ENCODE data around the gene EIF5A. TPM values are rescaled to one million over a fixed set of nuclear protein-coding genes. Genes with fewer than 3 reads are reported as not detected.

The EIF5A gene
- total RNA-seq, 1 donor from 2014 or later: 156 TPM

DNA sequence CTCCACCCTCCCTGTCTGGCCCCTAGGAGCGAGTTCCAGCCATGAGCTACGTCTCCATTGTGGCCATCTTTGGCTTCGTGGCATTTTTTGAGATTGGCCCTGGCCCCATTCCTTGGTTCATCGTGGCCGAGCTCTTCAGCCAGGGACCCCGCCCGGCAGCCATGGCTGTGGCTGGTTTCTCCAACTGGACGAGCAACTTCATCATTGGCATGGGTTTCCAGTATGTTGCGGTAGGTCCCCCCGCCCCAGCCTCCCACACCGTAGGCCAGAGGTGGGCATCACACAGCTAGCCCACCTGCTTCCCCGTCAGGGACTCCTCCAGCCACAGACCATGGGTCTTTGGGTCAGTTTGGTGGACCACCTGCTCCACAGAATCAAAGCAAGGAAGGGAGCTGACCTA lies 21.7 kb upstream of the EIF5A start:
- no peak for DNase-seq

DNA sequence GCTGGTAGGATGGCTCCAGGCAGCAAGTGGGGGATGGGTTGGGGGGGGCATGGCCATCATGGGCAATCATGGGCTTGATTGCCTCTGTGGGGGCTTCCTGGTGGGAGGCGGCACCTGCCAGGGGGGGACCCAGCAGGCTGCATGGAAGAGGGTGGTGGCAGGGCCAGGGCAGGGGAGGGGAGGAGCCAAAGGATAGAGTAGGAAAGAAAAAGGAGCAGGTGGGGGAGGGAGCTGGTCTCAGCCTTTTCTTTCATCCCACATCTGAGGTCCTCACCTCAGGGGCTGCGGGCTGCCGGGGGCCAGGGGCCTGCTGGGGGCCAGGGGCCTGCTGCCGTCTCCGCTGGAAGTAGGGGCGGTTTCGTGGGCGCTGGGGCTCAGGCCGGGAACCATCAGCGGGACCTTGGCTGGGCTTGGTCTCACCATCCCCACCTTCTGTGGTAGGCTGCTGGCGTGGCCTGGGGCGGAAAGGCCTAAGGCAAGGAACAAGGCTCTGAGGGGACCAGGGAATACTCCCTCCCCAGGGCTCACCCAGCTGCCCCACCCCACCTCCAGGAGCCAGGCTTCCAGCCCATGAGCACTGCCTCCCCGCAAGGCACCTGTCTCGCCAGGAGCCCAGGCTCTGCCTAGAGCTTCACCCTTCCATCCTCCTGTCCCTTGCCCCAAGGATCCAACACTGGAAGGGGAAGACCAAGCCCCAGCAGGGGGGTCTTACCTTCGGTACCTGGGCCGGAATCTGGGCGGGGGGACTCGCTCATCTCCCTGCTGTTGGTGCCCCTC lies 18.0 kb upstream of the EIF5A start:
- DNase-seq: no peak

DNA sequence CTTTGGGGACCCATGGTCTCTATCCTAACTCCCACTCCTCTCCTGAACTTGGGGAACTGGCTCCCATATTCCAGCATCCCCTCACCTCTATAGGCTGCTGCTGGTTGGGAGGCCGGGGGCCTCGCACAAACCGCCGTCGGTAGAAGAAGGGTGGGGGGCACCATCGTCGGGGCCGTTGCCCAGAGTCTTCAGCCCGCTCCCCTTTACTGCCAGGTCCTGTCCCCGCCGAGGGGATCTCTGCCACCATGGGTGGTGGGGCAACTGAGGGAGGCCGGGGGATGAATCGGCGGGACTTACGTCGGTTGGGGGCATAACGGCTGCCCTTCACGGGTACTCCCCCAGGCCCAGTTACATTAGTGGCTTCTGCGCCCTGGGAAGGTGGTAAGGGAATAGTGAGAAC lies 17.3 kb upstream of the EIF5A start:
- DNase-seq: no peak

DNA sequence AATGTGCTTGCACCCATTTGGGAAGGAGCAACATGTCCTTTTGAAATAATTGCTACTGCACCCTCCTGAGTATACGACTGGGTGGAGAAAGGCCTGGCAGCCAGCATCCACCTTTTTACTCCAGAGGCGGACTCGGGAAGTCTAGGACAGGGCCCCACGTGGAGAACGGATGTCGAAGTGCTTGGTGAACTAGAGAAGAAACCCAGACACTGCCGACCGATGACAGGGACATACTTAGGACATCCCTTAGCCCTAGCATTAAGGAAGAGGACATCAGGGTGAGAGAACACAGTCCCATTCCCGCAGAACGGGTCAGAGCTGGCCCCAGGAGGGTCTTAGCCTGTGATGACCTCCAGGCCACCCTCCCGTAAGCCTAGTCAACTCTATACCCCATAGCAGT lies 16.7 kb upstream of the EIF5A start:
- no peak for DNase-seq

DNA sequence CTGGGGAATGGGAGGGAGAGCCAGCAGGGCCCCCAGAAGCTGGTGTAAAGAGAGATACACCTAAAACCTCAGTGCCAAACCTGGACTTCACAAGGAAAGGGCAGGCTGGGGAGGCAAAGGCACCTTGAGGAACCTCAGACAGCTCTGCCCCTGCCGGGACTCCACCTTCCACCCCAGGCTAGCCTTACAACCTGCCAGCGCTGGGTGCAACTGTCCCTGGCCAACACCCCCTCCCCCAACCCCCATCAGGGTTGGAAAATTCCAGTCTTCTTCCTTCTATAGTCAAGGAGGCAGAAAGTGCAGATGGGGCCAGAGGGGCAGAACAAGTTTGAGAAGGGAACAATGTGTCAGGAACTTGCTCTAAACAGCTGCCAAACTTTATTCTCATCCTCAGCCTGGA lies 15.2 kb upstream of the EIF5A start:
- DNase-seq: no peak

DNA sequence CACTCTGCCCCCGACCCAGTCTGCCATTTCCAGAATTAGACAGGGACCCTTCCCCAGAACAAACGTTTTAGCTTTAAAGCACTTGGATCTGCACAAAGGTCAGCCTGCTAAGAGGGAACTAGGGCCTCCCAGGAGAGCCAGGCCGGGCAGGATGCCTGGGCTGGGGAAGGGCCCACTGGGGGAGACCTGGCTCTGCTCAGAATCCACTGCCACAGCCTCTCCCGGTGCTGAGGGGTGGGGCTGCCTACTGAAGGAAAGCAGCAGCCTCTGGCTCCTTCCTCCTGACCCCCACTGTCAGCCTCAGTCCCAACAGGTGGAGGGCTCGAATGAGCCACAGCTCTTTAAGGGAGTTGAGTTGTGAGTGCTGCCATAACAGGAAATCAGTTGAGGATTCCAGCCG lies 14.7 kb upstream of the EIF5A start:
- no peak for DNase-seq

DNA sequence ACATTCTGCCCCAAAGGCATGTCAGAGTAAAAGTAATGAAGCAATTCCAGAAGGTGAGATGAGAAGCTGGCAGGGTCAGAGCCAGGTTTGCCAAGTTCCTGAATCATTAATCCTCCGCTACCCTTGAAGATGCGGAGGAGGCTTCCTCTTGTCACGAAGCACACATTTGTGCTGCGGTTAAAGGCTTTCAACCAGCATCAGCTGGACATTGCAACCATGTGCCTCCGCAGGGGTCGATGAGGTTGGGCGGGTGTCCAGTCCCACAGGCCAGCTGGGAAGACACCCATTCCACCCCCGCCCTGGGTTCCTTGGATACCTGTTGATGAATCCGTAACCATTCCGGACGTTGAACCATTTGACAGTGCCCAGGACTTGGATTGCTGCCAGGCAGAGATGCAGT lies 14.3 kb upstream of the EIF5A start:
- no peak for DNase-seq

DNA sequence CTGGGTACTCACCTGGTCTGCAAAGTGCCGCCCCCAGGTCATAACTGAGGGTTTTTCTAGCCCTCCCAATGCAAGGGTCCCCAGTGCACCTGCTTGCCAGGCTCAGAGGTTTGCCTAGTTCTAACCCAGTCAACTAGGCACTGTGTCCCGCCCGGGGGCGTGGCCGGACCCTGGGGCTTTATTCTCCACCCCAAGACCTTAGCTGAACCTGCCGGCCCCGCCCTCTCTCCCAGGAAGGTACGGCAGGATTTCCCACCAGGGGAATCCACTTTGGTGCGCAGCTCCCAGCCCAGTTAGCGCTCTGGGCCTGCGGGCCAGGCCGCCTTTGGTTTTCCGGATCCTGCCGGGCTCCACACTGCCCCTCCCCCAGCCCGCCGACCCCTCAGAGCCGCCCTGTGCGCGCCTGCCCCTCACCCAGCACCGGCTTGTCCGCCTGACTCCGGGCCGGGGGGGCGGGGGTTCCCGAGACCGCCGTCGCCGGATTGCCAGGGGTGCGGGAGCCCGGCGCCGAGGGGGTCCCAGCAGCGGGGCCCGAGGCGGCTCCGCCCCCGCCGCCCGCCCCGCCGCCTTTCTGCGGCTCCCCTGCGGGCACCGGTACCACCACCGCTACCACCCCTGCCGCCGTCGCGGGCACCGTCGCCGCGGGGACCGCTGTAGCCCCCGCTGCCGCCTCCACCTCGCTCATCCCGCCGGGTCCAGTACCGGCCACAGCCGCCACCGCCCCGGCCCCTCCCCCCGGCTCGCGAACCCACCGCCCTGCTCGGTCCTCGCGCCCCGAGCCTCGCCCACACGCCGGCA lies 13.4 kb upstream of the EIF5A start:
- no peak for DNase-seq

DNA sequence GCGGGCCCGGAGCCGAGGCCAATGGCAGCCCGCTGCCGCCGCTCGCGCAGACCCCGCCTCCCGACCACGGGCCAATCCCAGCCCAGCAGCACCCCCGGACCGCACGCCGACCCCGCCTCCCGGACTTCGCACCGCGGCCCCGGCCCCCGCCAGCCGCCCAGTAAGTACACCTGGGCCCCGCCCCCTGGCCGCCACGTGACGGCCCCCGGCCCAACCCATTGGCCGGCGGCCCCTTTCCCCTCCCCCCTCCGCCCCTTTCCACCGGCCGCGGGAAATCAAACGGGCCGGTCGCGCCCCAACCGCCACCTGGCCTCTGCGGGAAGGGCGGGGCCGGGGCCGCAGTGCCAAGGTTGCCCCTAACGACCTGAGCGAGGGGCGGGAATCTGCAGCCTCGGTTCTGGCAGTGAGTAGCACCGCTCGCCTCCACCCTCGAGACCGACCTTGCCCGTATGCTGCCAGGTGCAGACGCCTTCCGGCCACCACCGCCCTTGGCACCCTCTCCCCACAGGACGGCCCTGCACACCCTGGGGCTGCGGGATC lies 12.7 kb upstream of the EIF5A start, which contains the start of gene YBX2:
TSS of gene YBX2 (minus strand) at position 26 of the 540 bp plus-strand sequence. CDS start 139 bp downstream, outside the sequence.
- DNase-seq: no peak

DNA sequence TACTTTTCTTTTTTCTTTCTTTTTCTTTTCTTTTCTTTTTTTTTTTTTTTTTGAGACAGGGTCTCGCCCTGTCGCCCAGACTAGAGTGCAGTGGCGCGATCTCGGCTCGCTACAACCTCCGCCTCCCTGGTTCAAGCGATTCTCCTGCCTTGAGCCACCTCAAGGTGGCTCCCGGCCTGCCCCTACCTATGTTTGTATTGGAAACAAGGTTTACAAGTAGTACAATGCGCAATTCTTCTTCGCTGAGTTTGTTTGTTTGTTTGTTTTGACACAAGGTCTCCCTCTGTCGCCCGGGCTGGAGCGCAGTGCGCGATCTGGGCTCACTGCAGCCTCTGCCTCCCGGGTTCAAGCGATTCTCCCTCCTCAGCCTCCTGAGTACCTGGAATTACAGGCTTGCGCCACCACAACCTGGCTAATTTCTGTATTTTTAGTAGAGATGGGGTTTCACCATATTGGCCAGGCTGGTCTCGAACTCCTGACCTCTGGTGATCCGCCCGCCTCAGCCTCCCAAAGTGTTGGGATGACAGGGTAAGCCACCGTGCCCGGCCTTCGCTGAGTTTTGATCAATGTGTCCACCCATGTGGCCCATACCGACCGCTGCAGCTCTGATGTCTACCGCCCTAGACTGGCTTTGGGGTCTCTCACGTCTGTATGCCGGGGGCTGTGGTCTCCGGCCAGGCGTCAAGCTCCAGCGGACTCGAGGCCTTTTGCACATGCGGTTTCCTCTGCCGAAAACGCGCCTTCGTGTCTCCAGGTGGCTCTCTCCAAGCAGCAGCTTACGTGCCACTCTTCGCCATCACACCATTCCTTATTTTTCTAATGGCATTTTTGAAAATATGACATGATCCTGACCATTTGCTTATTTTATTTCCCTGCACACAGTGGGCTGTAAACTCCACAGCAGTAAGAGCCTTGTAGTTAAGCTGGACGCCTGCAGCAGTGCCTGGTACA lies 11.9 kb upstream of the EIF5A start:
- no peak for DNase-seq

DNA sequence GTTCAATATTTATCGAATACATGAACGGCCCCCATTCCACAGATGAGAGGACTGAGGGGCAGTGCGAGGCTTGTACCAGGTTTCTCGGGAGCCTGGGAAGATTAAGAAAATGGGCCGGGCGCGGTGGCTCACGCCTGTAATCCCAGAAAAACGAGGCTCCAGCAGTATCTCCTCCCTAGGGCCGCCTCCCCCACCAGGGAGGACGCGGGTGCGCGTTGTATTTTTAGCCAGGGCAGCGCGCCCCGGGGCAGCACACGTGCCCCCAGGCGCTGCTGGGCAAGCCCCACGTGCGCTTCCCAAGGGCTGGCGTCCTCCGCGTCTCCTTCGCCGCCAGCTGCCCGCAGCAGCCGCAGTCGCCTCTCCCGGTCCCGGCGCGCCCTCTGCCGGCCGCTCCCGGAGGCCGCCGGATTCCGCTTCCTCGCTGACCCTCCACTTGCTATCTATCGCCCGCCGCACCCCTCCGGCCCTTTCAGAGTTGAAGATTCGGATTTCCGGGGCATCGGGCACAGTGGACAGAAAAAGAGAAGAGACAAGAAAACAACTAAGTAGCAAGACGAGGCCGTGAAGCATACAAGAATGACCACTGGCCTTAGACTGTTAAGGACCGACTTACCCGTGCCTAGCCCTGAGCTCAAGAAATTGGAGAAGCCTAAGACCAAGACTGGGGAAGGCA lies 11.1 kb upstream of the EIF5A start:
- peak; percentile 69 for DNase-seq

DNA sequence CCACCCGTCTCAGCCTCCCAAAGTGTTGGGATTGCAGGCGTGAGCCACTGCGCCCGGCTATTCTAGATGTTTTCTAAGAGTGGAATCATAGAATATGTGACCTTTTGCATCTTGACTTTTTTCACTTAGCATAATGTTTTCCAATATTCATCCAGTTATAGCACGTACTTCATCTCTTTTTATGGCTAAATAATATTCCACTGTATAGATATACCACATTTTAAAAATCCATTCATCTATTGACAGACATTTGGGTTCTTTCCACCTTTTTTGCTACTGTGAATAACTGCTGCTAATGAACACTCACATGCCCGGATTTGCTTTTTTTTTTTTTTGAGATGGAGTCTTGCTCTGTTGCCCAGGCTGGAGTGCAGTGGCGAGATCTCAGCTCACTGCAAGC lies 3.2 kb upstream of the EIF5A start:
- no peak for DNase-seq

DNA sequence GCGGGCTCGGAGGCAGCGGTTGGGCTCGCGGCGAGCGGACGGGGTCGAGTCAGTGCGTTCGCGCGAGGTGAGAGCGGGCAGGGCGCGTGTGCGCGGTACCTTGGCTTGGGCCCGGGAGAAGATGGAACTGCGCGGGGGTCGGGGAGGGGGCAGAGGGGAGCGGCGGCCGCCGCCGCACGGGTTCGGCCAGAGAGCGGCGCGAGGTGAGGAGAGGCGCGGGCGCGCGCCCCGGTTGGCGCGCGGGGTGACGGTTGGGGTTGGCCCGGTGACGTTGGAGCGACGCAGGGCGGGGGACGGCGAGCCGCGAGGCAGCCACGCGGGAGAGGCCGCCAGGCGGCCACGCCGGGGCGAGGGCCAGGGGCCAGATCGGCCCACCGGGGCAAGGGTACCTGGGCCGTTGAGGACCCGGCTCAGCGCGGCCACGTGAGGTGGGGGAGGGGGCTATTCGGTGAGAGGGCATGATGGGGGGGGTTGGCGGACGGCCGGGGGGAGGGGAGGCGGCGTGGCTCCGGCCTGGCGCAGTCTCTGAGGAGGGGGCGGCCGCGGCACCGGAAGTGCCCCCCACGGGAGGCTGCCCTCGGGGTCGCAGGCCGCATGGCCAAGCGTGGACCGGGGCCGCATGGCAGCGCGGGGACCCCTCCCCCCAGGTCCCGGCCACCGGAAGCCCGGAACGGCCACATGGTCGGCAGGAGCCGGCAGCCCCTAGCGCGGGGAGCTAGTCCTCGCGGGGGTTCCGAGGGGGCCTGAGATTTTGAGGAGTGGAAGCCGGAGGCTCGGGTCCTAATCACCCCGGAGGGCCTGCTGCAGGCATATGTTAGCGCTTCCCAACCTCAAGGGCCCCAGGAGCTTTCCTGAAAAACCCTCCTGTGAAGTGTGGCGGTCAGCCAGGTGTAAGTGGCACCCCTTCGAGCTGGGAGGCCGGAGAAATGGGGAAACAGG lies 527 bp downstream of the EIF5A start:
- peak; percentile 50 for DNase-seq

DNA sequence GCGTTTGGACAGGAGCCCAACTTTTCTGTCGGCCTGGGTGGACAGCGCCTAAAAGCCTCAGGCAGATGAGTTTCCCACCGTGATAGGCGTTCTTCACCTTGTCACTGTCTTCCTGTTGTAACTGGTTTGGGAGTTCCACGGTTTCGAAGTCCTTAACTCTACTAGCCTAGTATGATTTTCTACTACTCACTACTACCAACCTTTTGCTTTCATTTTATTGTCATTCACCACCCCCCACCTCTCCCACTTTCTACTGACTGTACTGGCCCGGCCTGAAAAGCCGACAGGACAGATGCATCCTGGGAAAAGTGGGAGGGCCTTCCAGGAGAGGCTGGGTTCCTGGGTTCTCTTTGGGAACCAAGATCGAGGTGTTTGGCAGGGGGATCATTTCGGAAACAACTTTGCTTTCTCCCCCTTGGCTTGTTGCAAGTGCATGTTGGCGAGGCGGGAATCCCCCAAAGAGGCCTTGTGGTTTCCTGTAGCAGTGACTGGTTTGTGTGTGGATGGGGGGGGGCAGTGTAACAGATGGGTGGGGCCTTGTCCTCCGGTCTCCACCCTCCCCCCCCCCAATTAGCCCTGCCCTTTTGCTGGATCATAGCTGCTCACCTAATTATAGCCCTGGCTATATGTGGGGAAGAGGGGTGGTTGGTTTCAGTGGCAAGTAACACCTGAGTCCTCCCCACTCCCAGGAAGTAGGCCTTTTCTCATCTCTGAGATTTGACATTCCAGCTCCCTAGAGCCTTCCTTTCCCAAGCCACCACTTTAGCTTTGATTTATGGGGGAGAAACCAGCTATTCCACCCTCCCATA lies 1.4 kb downstream of the EIF5A start:
- peak; percentile 29 for DNase-seq

DNA sequence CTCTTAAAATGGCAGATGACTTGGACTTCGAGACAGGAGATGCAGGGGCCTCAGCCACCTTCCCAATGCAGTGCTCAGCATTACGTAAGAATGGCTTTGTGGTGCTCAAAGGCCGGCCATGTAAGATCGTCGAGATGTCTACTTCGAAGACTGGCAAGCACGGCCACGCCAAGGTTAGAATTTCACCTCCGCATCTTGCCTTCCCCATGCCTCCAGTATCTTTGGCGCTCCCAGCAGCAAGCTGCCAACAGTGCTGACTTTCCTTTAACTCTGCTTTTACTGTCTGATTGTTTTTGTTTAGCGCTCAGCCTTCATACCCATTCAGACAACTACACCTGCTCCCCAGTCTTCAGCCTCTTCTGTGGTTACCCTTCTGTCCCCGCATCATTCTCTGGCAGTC lies 2.2 kb downstream of the EIF5A start:
- no peak for DNase-seq

DNA sequence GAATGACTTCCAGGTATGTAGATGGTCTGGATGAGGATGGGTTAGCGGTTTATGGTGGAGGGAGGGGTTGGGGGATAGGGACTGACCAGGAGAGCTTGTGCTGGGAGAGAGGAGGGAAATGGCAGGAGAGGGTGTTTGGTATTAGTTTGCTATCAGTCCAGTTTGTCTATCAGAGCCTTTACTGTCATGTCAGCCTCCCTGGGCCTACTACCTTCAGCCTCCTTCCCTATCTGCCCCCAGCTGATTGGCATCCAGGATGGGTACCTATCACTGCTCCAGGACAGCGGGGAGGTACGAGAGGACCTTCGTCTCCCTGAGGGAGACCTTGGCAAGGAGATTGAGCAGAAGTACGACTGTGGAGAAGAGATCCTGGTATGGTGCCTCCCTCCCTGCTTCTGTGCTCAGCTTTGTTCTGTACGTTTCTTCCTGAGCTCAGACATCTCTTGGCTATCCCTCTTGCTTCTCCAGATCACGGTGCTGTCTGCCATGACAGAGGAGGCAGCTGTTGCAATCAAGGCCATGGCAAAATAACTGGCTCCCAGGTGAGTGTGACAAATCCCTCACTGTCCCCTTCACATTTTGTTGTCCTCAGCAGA lies 3.8 kb downstream of the EIF5A start:
- no peak for DNase-seq

DNA sequence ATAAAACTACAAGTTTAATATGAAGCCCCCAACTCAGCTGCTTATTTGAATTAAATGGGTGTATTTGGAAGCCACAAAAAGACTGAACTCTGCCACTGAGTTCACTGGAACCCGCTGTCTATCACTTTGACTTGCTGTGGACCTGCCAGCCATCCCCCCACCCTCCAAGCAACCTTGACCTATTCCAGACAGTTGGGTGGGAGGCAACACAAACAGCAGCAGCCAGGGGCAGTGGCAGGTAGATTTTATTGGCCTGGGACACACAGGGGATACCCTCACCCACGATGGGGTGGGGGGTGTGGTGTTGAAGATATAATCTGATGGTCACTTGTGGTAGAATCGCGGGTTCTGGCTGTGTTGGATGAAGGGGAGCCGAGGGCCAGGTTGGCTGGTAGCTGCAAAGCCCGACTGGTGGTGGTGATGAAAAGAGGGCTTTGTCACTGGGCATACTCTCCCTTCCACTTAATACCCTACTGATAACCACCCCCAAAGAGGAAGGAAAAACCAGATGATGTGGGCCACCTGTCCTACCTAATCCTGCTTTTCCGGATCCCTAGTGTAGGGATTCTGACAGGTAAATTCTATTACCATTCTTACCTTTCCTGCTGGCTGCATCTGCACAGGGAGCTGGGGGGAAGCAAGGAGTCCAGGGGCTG lies 5.1 kb downstream of the EIF5A start:
- DNase-seq: no peak

DNA sequence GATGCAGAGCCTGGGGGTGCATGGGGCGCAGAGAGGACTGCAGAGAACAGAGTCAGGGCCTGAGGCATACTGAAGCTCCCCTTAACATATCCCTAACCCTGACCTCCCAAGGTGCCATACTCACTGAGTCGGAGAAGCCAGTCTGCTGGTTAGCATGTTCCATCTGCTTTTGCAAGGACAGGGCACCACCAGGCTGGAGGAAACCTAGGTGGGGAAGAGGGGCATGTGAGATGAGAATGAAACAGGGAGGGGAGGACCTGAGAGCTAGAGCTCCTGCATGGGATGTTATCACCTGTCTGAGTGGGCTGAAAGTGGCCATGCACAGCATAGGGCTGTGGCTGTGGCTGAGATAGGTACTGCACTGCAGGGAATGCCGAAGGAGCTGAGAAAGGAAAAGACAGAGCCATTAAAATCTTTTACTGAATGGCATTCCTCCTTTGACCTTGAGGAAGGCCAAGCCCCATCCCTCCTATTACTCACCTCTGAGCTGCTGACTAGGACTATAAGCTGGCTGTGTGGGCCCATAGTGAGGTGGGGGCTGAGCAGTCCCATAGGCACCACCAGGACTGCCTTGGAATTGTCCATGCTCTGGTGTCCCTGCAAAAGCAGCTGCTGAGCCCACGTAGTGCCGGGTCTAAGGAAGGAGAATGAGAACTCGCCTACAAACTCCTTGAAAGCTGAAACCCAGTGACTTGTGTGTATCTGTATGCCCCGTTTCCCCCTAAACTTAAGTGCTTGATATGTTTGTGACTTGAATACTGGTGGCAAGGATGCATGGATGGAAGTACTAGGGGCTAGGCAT lies 5.9 kb downstream of the EIF5A start:
- DNase-seq: no peak
